C4-2B (cell line): ENCODE data around the gene KRTAP9-1.

ENCODE experiments used
- CTCF ChIP-seq: fragments of 450-650 bp; conservative IDR thresholded peaks from 2 replicates; pipeline ENCODE4 v1.5.1; 2017; ENCODE audit warnings: mild to moderate bottlenecking
- ZFX ChIP-seq: fragments of 450-650 bp; IDR thresholded peaks from 2 replicates; pipeline ENCODE4 v1.6.1; 2017

GRCh38 chr17:41184480-41184961, 5.2 kb upstream of the KRTAP9-1 start, which contains the start of gene KRTAP4-1:
- TF ChIP-seq CTCF (no peak), ZFX (no peak)
